Vagina (tissue), 2 donors: ENCODE measurements around the gene CD44. TPM values are rescaled to one million over a fixed set of nuclear protein-coding genes. Genes with fewer than 3 reads are reported as not detected.

ENCODE experiments used
- DNase-seq, 2 donors: peaks; one replicate each; pipeline ENCODE4 v3.0.0-alpha.2; 2017; ENCODE audit errors: extremely low spot score in 2 of 2
- H3K27ac ChIP-seq: fragments of 200-600 bp; sonication (generic); one replicate; pipeline ENCODE4 v1.5.1; 2019
- H3K27me3 ChIP-seq: fragments of 200-600 bp; sonication (generic); one replicate; pipeline ENCODE4 v1.5.1; 2019
- H3K36me3 ChIP-seq, 2 donors: fragments of 200-600 bp; sonication (generic); one replicate each; pipeline ENCODE4 v1.5.1; 2017 to 2019
- H3K4me1 ChIP-seq: fragments of 200-600 bp; sonication (generic); one replicate; pipeline ENCODE4 v1.5.1; 2019
- H3K4me3 ChIP-seq, 2 donors: fragments of 200-600 bp; sonication (generic); 1 replicate in 1 of 2; 2 replicates in 1 of 2; pipeline ENCODE4 v1.5.1; 2016 to 2019
- H3K9me3 ChIP-seq: fragments of 200-600 bp; sonication (generic); one replicate; pipeline ENCODE4 v1.5.1; 2019
- CTCF ChIP-seq, 3 experiments: fragments of 450-650 bp in 2 of 3; fragments of 200-600 bp in 1 of 3; sonication (generic) in 1 of 3; IDR thresholded peaks; one replicate each; pipeline ENCODE4 v1.5.1; 2017 to 2019; ENCODE audit warnings: antibody characterized with exemption in 3 of 3, mild to moderate bottlenecking in 2 of 3, moderate library complexity in 2 of 3
- POLR2A ChIP-seq, 2 donors: fragments of 450-650 bp; IDR thresholded peaks; one replicate each; pipeline ENCODE4 v1.6.1; 2017; ENCODE audit warnings: antibody characterized with exemption in 2 of 2, mild to moderate bottlenecking in 2 of 2, moderate library complexity in 2 of 2
- POLR2AphosphoS5 ChIP-seq, 2 donors: sonication (generic); formaldehyde crosslinking; IDR thresholded peaks; one replicate each; pipeline ENCODE4 v1.9.0; 2017; ENCODE audit warnings: antibody characterized with exemption in 2 of 2, mild to moderate bottlenecking in 2 of 2, low read depth in 1 of 2; ENCODE audit not compliant: insufficient read depth in 1 of 2
- intact Hi-C: fragments of 100-400 bp; cut with DNase I; formaldehyde crosslinking; loops from one replicate; pipeline ENCODE4 v1.15.1; 2023
- total RNA-seq: library from RNA; depleted of rRNA; stranded (reverse); fragments of >200 nt; gene quantifications from one replicate; pipeline ENCODE4 v1.2.3, GENCODE V29; 2016

CD44 gene
- total RNA-seq, 1 donor from 2014 or later = 869 TPM

- DNase-seq = no peak
- H3K4me1 ChIP-seq = peaks cover 97% of the 10 kb centered on the region
- peak overlapping the region; percentile 18 for H3K27ac ChIP-seq
- H3K9me3 ChIP-seq = no peaks in the 10 kb centered on the region
- intact Hi-C loops = loop anchor here (10.0 kb wide), 1 partner anchor 56 kb away; no protein-coding TSS in a partner anchor
- H3K36me3 ChIP-seq = peaks cover 0 to 5% of the 10 kb centered on the region in 2 donors
- H3K27me3 ChIP-seq = no peaks in the 10 kb centered on the region
- no peak for TF ChIP-seq POLR2A (IDR thresholded peaks at IDR 0.05)
- TF ChIP-seq CTCF (IDR thresholded peaks at IDR 0.05) = no peak
- TF ChIP-seq POLR2AphosphoS5 (IDR thresholded peaks at IDR 0.05; ENCODE audit: insufficient read depth in 1 of 2, low read depth in 1 of 2) = no peak
- H3K4me3 ChIP-seq = no peak overlapping the region
These were observed 11.5 kb downstream of the CD44 start for GRCh38 chr11:35150454-35150853.

- Histone ChIP-seq H3K27ac (peak overlapping the region; percentile 20), H3K4me1 (peaks cover 97% of the 10 kb centered on the region), H3K27me3 (no peaks in the 10 kb centered on the region), H3K36me3 (peaks cover 0 to 5% of the 10 kb centered on the region in 2 donors), H3K4me3 (no peak overlapping the region), H3K9me3 (no peaks in the 10 kb centered on the region)
- TF ChIP-seq POLR2AphosphoS5 (IDR thresholded peaks at IDR 0.05; ENCODE audit: insufficient read depth in 1 of 2, low read depth in 1 of 2) = no peak
- no peak for TF ChIP-seq POLR2A (IDR thresholded peaks at IDR 0.05)
- no peak for TF ChIP-seq CTCF (IDR thresholded peaks at IDR 0.05)
- intact Hi-C loops = loop anchor here (10.0 kb wide), 1 partner anchor 56 kb away; no protein-coding TSS in a partner anchor
- DNase-seq = no peak
These were observed 12.3 kb downstream of the CD44 start for GRCh38 chr11:35151241-35151640.

GRCh38 chr11:35151683-35152280, 12.8 kb downstream of the CD44 start:
- intact Hi-C loops = loop anchor here (10.0 kb wide), 1 partner anchor 57 kb away; no protein-coding TSS in a partner anchor
- Histone ChIP-seq H3K27ac (peak overlapping the region; percentile 26), H3K36me3 (peaks cover 0 to 5% of the 10 kb centered on the region in 2 donors), H3K27me3 (no peaks in the 10 kb centered on the region), H3K4me1 (peaks cover 97% of the 10 kb centered on the region), H3K9me3 (no peaks in the 10 kb centered on the region), H3K4me3 (no peak overlapping the region)
- TF ChIP-seq POLR2A (IDR thresholded peaks at IDR 0.05) = no peak
- no peak for TF ChIP-seq POLR2AphosphoS5 (IDR thresholded peaks at IDR 0.05; ENCODE audit: insufficient read depth in 1 of 2, low read depth in 1 of 2)
- TF ChIP-seq CTCF (IDR thresholded peaks at IDR 0.05) = no peak
- DNase-seq = no peak

- Histone ChIP-seq H3K4me1 (peaks cover 96% of the 10 kb centered on the region), H3K9me3 (no peaks in the 10 kb centered on the region), H3K4me3 (no peak overlapping the region), H3K27me3 (no peaks in the 10 kb centered on the region), H3K27ac (peak overlapping the region; percentile 26), H3K36me3 (peaks cover 0 to 5% of the 10 kb centered on the region in 2 donors)
- intact Hi-C loops = loop anchor here (10.0 kb wide), 1 partner anchor 58 kb away; no protein-coding TSS in a partner anchor
- no peak for DNase-seq
- TF ChIP-seq POLR2AphosphoS5 (IDR thresholded peaks at IDR 0.05; ENCODE audit: insufficient read depth in 1 of 2, low read depth in 1 of 2) = no peak
- no peak for TF ChIP-seq POLR2A (IDR thresholded peaks at IDR 0.05)
- no peak for TF ChIP-seq CTCF (IDR thresholded peaks at IDR 0.05)
These were observed 13.6 kb downstream of the CD44 start for GRCh38 chr11:35152575-35152974.

- intact Hi-C loops = loop anchor here (10.0 kb wide), 1 partner anchor 58 kb away; no protein-coding TSS in a partner anchor
- no peak for DNase-seq
- no peak overlapping the region for H3K4me3 ChIP-seq
- no peak for TF ChIP-seq POLR2A (IDR thresholded peaks at IDR 0.05)
- no peak for TF ChIP-seq POLR2AphosphoS5 (IDR thresholded peaks at IDR 0.05; ENCODE audit: insufficient read depth in 1 of 2, low read depth in 1 of 2)
- peaks cover 0 to 2% of the 10 kb centered on the region in 2 donors for H3K36me3 ChIP-seq
- no peaks in the 10 kb centered on the region for H3K27me3 ChIP-seq
- H3K9me3 ChIP-seq = no peaks in the 10 kb centered on the region
- H3K4me1 ChIP-seq = peaks cover 96% of the 10 kb centered on the region
- H3K27ac ChIP-seq = peak overlapping the region; percentile 39
These were observed 14.3 kb downstream of the CD44 start for GRCh38 chr11:35153280-35153679.
